HG03442 (cell line): Measurements from ENCODE around the gene DYNC2I2.
A peak's percentile ranks its signal among the peaks of the same experiment; 100 is the strongest.
"Not testable (repeated sequence)": the region's sequence is repeated elsewhere in the genome, so short reads cannot be mapped to it uniquely, and the experiment has no call there.

Experiments
- ATAC-seq: cut with Tn5 transposase; IDR thresholded peaks from one replicate; pipeline ENCODE4 v1.9.1; 2021; ENCODE audit warnings: mild to moderate bottlenecking, moderate library complexity; ENCODE audit not compliant: unreplicated experiment

DYNC2I2 gene

DNA sequence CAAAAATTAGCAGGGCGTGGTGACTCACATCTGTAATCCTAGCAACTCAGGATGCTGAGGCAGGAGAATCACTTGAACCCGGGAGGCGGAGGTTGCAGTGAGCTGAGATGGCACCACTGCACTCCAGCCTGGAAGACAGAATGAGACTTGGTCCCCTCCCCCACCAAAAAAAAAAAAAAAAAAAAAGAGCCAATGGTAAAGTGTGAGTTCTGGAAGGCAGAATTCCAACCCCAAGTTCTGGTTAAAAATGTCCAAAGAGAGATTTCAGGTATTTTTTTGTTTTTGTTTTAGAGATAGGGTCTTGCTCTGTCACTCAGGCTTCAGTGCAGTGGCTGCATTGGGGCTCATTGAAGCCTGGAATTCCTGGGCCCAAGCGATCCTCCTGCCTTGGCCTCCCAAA, 30.8 kb upstream of the DYNC2I2 start:
- ATAC-seq: no peak

DNA sequence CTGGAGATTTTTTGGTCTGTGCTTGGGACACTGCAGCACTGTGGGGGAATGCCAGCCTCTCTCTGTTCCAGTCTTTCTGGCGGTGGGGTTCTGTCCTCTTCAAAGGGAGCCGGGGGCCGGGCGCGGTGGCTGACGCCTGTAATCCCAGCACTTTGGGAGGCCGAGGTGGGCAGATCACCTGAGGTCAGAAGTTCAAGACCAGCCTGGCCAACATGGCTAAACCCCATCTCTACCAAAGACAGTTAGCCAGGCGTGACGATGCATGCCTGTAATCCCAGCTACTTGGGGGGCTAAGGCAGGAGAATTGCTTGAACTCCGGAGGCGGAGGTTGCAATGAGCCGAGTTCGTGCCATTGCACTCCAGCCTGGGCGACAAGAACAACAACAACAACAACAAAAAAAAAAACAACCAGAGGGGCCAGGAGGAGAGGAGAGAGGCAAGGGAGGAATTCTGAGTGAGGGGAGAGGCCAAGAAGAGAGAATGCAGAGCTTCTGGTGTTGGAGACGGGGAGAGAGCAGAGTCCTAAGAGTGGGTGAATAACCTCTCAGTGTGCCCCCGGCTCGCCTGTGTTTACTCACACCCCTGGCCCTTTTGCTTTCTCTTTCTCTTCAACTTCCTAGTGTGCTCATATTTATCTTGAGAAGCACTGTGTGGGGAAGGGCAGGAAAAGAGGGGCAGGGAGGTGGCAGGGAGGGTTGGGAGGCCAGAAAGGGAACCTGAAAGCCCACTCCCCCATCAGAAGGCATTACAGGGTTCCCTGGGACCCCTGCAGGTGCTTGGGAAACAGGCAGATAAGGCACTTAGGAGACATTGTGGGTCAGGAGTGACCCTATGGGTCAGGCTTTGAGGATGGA, 29.2 kb upstream of the DYNC2I2 start:
- no peak for ATAC-seq

DNA sequence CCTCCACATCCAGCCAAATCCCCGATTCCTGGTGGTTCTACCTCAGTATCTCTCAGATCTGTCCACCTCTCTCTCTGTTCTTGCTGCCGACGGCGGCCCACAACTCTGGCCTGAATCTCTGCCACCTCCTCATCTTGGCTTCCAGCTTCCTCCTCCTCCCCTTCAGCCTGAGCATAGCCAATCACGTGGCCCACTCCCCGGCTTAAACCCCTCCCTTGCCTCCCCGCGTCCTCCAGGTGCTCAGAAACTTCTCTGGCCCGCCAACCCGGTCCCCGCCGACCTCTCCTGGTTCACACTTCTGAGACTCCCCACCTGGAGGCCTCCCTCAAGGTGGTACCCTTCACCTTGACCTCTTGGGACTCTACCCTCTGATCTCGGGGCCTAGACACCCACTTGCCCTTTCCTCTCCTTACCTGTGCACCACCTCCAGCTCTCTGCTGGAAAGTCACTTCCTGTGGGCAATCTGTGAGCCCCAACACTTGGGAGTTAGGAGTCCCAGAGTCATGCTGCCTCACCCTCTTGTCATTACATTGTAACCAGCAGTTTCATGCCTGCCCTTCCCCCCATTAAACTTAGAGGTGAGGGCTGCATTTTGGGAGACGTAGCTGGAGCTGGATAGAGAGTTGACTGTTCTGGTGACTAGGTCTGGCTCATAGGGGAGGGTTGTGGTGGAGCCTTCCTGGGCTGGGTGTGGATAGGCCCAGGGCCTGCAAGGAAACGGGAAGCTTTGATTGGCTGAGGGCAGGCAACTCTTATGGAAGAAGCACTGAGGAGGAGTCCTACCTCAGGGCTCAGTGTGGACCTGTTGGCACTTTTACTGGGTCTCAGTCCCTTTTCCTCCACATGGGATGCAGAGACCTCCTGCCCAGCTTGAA, 27.9 kb upstream of the DYNC2I2 start:
- ATAC-seq: peak; percentile 24

DNA sequence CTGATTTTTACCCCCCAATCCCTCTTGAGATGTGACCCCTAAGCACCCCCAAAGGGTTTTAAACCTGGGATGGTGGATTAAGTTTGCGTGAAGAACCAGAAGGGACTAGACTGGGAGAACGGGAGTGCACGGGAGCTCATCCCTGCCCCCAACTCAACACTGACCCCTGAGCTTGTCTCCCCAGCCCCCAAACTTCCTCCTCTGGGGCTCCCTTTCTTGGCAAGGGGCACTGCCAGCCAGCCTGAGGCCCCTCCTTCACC, 27.3 kb upstream of the DYNC2I2 start:
- ATAC-seq: no peak

DNA sequence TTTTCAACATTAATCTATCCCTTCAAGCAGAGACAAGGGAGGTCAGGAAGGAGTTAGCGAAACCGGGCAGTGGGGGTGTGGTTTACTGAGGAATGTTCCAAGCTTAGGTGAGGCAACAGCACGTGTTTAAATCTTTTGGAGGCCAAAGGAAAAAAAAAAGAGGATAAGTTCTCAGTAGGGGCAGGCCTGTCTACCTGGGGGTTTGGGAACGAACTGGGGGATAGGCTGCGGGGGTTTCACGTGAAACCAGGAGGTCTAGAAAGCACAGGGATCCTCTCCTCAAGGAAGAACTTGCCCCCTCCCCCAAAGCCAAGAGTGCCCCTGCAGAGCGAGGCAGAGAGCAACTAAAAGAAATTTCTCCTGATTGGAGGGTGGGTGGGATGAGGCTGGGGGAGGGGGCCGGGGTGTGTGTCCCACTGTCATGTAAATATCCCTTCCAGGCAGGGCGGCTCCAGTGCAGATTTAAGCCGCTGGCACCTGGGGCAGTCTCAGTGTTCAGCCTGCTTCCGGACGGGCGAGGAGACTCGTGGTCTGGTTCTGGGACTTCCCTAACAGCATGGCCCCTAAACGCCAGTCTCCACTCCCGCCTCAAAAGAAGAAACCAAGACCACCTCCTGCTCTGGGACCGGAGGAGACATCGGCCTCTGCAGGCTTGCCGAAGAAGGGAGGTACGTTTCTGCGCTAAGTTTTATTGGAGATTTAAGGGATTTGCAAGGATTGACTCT, 26.9 kb upstream of the DYNC2I2 start:
- ATAC-seq: no peak

DNA sequence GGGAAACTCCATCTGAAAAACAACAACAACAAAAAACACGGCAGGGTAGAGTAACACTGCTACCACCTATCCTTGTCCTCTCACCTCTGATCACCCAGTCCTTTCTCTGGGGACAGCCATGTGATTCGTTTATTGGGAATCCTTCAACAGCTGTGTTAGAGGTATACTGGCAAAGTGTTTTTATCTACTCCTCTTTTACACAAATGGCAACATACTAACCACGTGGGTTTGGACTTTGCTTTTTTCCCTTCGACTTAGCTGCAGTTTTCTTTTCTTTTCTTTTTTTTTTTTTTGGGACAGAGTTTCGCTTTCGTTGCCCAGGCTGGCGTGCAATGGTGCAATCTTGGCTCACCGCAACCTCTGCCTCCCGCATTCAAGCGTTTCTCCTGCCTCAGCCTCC, 21.1 kb upstream of the DYNC2I2 start:
- ATAC-seq: no peak

DNA sequence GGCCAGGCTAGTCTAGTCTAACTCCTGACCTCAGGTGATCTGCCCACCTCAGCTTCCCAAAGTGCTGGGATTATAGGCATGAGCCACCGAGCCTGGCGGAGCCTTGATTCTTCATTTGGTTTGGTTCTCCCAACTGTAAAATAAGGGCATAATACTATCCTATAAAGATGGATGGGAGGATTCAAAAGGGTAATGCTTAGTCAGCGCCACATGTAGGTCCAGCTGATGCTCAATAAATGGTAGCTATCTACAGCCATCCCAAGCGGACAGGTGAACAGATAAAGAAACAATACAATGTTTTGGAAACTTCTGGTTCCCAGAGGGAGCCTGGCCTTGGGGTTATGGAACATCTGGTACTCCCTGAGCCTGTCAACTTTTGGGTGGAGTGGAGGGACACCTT, 18.7 kb upstream of the DYNC2I2 start:
- ATAC-seq: no peak

DNA sequence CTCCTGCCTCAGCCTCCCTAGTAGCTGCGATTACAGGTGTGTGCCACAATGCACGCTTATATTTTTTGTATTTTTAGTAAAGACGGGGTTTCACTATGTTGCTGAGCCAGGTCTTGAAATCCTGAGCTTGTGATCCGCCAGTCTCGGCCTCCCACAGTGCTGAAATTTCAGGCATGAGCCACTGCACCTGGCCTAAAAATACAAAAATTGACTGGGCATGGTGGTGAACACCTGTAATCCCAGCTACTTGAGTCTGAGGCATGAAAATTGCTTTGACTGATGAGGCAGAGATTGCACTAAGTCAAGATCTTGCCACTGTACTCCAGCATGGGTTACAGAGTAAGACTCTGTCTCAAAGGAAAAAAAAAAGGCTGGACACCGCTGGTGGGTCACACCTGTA, 13.1 kb upstream of the DYNC2I2 start:
- ATAC-seq: no peak

DNA sequence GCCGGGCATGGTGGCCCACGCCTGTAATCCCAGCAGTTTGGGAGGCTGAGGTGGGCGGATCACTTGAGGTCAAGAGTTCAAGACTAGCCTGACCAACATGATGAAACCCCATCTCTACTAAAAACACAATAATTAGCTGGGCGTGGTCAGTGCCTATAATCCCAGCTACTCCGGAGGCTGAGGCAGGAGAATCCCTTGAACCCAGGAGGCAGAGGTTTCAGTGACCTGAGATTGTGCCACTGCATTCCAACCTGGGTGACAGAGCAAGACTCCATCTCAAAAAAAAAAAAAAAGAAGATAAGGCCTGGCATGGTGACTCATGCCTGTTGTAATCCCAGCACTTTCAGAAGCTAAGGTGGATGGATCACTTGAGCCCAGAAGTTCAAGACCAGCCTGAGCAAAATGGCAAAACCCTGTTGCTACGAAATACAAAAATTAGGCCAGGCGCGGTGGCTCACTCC, 9.9 kb upstream of the DYNC2I2 start:
- ATAC-seq: not testable (repeated sequence)

DNA sequence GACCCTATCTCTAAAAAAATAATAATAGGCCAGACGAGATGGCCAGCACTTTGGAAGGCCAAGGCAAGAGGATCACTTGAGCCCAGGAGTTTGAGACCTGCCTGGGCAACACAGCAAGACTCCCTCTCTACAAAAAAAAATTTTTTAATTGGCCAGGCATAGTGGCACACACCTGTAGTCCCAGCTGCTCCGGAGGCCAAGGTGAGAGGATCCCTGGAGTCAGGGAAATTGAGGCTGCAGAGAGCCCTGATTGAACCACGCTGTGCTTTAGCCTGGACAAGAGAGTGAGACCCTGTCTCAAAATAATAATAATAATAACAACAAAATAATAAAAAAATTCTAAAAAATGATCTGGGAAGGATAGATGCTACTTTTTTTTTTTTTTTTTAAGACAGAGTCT, 1.1 kb upstream of the DYNC2I2 start:
- ATAC-seq: no peak

DNA sequence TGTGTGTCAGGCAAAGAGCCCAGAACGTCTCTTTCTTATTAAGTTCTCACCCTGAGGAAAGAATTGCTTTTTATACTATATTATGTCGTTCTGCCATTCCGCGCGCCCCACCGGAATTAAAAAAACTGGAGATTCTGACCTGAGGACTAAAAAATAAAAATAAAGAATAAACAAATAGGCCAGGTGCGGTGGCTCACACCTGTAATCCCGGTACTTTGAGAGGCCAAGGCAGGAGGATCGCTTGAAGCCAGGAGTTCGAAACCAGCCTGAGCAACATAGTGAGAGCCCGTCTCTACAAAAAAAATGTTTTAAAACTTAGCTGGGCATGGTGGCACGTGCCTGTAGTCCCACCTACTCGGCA, 677 bp upstream of the DYNC2I2 start:
- no peak for ATAC-seq

DNA sequence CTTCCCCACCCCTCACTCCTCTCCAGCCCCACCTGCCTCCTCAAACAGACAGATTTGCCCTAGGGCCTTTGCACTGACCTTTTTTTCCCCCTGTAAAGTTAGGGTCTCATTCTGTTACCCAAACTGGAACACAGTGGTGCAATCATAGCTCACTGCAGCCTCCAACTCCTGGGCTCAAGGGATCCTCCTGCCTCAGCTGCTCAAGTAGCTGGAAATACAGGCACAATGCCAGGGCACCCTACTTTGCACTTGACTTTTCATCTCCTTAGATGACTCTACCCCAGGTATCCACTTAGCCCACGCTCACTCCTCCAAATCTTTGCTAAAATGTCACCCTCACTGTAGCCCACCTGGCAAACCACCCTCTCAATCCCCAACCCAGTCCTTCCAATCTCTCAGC, 2.2 kb downstream of the DYNC2I2 start:
- ATAC-seq: no peak

DNA sequence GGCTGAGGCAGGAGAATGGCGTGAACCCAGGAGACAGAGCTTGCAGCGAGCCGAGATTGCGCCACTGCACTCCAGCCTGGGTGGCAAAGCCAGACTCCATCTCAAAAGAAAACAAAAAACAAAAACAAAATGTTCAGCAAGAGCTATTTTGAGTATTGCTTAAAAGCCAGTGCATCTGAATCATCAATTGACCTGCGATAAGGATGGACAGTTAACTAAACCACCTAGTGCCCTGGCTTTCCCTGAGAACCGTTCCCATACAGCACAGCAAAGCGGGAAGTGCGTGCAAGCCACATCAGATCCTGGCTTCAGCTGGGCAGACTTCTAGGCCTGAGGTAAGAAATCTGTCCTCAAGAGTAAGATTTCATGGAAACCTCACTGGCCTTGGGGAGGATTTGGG, 2.7 kb downstream of the DYNC2I2 start:
- ATAC-seq: no peak

DNA sequence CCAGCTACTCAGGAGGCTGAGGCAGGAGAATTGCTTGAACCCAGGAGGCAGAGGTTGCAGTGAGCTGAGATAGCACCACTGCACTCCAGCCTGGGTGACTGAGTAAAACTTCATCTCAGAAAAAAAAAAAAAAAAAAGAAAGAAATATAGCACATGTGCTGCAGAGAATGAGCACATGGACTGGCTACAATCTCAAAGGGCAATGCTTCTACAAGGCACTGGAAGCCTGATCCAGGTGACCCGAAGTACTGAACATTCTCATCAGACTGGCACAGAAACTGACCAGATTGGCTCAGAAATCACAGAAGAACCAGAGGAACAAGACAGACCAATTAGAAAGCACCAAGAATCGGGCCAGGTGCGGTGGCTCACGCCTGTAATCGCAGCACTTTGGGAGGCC, 4.8 kb downstream of the DYNC2I2 start:
- no peak for ATAC-seq

DNA sequence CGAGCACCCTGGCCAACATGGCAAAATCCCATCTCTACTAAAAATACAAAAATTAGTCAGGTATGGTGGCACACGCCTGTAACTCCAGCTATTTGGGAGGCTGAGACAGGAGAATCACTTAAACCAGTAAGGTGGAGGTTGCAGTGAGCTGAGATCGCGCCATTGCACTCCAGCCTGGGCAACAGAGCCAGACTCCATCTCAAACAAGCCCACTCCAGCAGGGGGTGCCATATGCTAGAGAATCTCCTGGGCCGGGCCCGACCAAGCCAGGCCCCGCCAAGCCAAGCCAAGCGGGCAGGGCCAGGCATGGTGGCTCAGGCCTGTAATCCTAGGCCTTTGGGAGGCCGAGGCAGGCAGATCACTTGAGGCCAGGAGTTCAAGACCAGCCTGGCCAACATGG, 8.4 kb downstream of the DYNC2I2 start:
- not testable (repeated sequence) for ATAC-seq

DNA sequence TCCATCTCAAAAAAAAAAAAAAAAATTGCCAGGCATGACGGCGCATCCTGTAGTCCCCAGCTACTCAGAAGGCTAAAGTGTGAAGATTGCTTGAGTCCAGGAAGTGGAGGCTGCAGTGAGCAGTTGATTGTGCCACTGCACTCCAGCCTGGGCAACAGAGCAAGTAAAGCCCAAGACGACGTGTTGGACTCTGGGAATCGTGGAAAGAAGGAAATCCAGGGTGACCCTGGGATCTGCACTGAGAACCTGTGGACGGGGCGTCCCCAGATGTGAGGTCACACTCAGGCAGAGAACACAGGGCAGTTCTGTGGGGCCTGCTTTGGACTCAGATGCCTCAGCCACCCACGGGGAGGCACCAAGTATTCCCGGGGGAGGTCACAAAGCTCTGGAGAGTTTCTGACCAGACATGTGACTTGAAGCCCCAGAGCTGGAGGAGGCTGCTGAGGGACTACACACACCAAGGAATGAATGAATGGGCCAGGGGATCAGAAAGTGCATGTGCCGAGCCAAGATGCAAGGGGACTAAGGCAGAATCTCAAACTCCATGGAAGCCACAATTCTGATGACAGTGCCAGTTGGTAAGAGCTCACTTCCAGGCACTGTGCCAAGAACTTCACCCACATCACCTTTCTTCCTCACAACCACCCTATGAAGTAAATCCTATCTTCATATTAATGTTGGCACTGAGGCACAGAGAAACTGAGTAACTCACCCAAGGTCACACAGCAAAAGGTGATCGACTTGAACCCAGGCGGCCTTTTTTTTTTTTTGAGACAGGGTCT, 12.9 kb downstream of the DYNC2I2 start:
- peak; percentile 70 for ATAC-seq

DNA sequence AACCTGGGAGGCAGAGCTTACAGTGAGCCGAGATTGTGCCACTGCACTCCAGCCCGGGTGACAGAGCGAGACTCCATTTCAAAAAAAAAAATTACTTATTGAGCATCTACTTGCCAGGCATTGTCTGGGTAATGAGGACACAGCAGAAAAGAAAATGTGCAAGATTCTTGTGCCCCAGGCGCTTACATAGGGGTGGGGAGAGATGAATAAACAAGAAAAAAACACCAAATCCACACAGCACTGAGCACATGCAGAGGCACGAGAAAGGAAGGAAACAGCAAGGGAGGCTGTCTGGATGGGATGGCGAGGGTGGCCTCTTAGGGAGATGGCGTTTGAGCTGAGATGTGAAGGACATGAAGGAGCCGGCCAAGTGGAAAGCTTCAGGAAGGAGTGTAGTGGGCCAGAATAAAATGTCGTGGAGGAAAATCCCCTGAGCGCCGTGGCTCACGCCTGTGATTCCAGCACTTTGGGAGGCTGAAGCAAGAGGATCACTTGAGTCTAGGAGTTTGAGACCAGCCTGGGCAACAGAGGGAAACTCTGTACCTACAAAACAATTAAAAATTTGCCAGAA, 13.9 kb downstream of the DYNC2I2 start:
- no peak for ATAC-seq

DNA sequence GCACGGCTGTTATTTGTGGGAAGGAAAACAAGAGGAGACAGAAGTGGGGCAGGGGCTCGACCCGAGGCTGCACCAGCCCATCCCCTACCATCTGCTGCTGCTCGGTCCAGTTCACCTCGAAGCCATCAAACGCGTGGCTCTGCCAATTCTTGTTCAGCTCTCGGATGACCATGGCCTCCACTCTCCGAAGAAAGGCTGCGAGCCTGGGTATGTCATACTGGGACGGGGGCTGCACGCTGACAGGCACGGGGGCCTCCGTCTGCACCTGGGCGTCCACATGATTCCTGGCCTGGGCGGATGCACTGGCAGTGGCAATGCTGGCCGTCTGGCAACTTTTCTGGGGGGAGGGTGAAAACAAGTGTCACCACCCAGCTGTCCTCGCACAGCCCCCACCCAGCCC, 16.0 kb downstream of the DYNC2I2 start:
- ATAC-seq: no peak

DNA sequence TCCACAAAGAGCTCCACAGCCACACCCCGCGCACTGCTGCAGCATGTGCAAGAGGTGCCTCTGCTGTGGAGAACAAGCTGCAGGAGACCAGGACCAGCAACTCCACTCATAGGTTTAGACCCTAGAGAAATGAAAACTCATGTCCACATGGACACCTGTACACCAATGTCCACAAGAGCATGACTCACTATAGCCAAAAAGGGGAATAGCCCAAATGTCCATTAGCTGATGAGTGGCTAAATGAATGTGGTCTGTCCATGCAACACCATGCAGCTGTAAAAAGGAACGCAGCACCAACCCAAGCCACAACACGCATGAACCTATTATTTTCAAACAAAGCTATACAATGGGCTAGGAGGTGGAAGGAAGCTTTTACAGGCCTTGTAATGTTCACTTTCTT, 18.1 kb downstream of the DYNC2I2 start:
- no peak for ATAC-seq

DNA sequence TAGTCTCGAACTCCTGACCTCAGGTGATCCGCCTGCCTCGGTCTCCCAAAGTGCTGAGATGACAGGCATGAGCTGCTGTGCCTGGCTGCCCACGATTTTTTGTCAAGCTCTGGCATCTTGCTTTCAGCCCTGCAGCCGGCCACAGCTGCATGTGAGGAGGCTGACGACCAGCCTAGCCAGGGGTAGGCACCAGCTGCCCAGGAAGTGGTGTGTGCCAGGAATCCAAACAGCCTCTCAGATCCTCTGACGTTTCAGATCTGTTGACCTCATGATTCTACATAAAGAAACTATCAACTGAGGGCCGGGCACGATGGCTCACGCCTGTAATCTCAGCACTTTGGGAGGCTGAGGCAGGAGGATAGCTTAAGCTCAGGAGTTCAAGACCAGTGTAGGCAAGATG, 19.0 kb downstream of the DYNC2I2 start:
- no peak for ATAC-seq
